Stimulated activated CD4-positive, alpha-beta T cell treated with anti-CD3 and anti-CD28 coated beads, Interleukin-4, amount 100 ng/mL, for 4 hours (primary cell): ENCODE results near the gene RABL6.
"Not testable (repeated sequence)": the region's sequence is repeated elsewhere in the genome, so short reads cannot be mapped to it uniquely, and the experiment has no call there.

Source experiments
- DNase-seq, 2 experiments: peaks; one replicate each; pipeline ENCODE4 v3.0.0-alpha.2; 2020

RABL6 gene

GRCh38 chr9:136821826-136822544 lies 14.2 kb downstream of the RABL6 start:
- no peak for DNase-seq

GRCh38 chr9:136823136-136824046 lies 15.6 kb downstream of the RABL6 start:
- DNase-seq: no peak

DNA sequence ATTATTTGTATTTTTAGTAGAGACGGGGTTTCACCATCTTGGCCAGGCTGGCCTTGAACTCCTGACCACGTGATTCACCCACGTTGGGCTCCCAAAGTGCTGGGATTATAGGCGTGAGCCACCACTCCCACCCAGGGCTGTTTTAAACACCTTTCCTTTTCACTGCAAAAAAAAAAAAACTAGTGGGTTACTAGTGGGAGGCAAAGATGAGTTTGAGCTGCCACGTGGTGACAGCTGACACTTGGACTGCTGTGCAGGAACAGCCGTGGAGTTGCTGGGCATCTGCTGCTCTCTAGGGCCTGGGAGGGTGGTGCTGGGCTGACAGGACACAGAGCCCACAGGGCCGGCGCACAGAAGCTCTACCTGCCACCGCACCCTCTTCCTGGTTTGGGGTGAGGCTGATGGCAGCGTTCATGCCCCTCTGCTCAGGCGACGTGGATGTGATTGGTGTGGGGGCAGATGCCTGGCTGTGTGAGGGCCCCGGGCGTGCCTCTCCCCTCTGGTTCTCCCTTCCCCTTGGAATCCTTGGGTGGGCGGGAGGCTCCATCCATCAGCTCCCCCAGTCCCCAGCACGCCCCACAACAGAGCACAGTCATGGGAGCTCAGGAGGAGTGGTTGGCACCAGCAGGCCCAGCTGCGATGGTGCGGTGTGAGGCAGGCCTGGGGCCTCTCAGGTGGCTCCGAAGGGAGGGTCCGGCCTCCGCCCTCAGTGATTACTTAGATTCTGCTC lies 16.9 kb downstream of the RABL6 start:
- DNase-seq: no peak

- no peak for DNase-seq
Observed at GRCh38 chr9:136825295-136826187, 17.8 kb downstream of the RABL6 start.

- no peak for DNase-seq
Observed at GRCh38 chr9:136826188-136826541, 18.4 kb downstream of the RABL6 start.

DNA sequence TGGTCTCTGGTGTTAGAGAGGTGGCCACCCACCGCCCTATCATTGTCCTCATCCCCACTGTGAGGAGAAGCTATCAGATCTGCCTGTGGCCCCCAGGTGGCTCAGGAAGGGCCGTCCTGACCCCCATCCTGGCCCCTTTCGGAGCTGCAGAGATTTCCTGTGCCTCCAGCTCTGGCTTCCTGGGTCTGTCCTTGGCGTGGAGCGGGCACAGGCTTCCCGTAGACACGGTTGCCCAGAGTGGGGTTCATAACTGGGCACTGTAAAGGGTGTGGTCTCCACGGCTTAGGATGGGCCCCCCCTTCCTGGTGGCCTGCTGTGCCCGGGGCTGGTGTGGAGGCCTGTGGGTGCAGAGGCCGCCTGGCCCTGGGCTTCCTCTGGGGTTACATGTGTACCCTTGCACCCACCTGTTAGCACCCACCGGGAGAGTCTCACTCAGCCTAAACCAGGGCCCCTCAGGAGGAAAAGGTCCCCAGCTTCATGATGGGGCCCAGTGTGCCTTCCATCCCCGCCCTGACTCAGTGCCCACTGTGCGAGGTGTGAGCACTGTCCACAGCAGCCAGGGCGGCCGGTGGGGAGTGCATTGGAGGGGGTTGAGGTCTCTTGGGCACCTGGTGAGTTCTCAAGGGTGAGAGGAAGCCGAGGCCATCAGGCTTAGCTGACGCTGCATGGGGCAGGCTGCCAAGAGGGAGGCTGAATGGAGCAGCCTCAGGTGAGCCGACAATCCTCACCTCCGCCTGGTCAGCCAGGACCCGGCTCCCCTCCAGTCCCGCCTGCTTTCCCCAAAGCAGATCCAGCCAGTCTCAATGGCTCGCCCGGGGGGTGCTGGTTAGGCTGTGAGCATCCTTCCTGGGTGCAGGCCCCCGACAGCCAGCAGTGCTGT lies 19.2 kb downstream of the RABL6 start:
- no peak for DNase-seq

DNA sequence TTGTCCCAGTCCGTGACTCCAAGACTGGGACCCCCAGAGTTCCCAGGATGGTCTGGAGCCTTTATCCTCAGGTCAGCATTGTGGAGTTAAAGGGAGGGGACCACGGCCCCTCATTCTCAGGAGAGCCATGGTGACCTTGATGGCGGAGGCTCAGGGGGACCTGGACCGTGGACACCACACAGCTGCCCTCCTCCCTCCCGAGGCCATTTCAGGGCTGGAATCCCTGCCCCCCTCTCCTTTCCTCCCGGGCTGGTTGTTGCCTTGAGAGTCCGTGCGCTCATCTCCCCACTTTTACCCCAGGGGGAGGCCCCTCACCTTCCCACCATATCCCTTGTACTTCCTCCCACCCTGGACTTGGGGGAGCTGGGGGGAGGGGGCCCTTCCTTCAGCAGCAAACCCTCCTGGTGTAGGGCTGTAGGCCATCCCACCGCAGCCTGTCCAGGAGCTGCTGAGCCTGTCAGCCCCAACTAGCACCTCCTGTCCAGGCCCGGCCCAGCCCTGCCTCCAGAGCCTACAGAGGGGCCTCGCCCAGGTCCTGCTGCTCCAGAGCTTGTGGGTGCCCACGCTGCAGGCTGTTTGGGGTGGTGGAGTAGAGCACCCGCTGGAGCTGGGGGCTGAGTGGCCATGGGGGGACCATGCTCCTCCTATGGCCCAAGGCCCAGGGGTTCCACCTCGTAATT lies 20.2 kb downstream of the RABL6 start:
- no peak for DNase-seq

- DNase-seq: no peak
Observed at GRCh38 chr9:136828474-136829140, 20.9 kb downstream of the RABL6 start.

GRCh38 chr9:136829412-136829811 lies 21.7 kb downstream of the RABL6 start:
- no peak for DNase-seq

GRCh38 chr9:136829981-136830885 lies 22.5 kb downstream of the RABL6 start:
- DNase-seq: no peak

DNA sequence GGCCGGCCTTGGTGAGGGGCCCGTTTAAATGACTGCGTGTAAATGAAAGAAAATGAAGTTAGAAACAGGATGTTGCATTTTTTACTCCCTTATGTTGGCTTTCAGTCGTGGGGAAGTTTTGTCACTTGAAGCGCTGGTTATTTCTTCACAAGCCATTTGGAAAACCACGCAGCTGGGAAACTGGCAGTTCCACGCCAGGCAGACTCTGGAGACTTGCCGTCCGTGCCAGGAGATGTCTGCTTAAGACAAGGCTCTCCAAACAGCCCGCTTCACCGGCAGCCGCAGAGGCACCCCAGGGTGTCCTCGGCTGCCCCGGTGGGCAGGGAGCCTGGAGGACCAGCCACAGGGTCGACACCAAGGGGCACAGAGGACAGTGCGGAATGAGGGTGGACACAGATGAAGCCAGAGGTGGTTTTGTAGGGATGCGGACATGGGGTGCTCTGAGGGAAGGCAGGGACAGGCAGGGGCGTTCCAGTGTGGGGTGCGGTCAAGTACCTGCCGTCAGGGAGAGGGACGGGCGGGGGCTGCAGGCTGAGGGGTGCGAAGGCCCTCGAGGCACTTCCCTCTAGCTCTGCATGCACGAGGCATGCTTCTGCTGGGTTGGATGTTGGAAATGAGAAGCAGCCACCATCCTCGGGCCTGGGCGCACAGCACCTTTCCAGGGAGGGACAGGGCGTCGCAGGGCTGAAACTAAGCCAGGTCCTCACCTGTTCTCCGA lies 23.4 kb downstream of the RABL6 start:
- DNase-seq: no peak

GRCh38 chr9:136831720-136832104 lies 24.0 kb downstream of the RABL6 start:
- no peak for DNase-seq

GRCh38 chr9:136832581-136832980 lies 24.8 kb downstream of the RABL6 start:
- DNase-seq: no peak

DNA sequence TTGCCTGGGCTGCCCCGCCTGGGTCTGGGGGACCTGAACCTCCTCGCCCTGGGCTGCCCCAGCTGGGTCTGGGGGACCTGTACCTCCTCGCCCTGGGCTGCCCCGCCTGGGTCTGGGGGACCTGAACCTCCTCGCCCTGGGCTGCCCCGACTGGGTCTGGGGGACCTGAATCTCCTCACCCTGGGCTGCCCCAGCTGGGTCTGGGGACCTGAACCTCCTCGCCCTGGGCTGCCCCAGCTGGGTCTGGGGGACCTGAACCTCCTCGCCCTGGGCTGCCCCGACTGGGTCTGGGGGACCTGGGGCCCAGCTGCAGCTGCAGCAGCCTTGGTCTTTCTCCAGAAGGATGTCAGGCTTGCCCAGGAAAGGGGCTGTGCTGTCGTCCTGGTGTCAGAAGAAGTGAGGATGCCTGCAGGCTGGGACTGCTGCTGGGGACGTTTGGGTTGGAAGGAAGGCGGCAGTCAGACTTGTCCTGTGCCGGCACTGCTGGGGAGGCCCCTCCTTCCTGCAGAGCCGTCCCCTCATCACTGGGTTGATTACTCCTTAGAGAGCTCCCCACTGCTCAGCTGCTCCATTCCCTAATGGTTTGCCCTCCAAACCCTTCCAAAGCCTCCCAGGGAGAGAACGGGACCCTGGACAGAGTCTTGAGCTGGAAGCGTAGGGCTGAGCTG lies 25.8 kb downstream of the RABL6 start:
- DNase-seq: not testable (repeated sequence)

DNA sequence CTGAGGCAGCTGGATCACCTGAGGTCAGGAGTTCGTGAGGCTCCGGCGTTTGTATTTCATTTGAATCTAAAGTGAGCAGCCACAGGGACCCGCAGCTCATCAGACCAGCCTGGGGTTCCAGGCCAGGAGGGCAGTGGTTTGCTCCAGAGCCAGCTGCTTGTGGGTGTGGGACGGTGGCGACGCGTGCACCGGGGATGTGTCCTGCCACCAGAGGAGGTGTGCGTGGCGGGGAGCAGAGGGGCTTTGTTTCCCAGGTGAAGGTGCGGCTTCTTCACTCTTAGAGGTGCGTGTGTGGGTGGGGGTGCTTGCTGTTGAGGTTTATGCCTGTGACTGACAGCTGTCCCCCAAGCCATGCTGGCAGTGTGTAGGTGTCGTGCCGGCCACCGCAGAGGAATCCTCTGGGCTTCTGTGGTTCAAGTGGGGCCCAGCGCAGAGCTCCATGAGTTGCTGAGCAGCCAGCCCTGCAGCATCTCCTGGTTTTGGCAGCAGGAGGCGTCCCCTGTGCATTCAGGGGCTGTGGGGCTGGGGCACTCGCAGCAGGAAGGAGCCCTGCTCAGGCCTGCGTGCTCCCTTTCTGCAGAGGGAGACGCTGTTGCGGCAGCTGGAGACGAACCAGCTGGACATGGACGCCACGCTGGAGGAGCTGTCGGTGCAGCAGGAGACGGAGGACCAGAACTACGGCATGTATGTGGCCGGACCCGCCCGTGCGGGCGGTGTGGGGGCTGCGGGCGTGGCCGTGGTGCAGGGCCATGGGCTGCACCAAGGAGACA lies 27.6 kb downstream of the RABL6 start:
- no peak for DNase-seq

GRCh38 chr9:136835932-136836904 lies 28.5 kb downstream of the RABL6 start:
- DNase-seq: no peak
